Thyroid gland (tissue), 4 donors: ENCODE data around the gene GTPBP4.

Source experiments
- POLR2A ChIP-seq, 2 donors: fragments of 450-650 bp; IDR thresholded peaks; one replicate each; pipeline ENCODE4 v1.6.1; 2017; ENCODE audit warnings: antibody characterized with exemption in 2 of 2, mild to moderate bottlenecking in 2 of 2, moderate library complexity in 1 of 2
- TF ChIP-seq, protein P1 (sequence below), 6 experiments: fragments of 200-600 bp in 3 of 6; fragments of 450-650 bp in 3 of 6; sonication (generic) in 3 of 6; IDR thresholded peaks; one replicate each; pipeline ENCODE4 v1.5.1; 2016 to 2019; ENCODE audit warnings: antibody characterized with exemption in 6 of 6, mild to moderate bottlenecking in 2 of 6, inconsistent platforms in 1 of 6, moderate library complexity in 1 of 6

DNA sequence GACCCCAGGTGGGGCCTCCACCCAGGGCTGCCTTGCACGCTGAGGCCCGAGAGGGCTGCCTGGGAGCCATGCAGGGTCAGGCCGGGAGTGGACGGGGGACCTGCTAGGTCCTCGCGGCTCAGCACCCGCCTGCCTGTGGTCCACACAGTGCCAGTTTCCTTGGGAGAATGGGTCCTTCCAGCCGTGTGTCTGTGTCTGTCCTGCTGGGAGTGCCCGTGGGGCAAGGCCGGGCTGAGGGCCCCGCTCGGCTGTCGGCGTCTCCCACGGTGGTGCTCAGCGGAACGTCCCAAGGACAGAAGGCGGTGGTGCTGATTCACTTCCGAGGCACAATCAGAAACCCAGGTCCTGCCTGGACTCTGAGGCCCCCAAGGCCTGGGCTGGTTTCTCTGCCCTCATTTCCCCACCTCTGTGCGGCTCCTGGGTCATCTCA, 23.2 kb upstream of the GTPBP4 start:
- TF ChIP-seq, protein P1, sequence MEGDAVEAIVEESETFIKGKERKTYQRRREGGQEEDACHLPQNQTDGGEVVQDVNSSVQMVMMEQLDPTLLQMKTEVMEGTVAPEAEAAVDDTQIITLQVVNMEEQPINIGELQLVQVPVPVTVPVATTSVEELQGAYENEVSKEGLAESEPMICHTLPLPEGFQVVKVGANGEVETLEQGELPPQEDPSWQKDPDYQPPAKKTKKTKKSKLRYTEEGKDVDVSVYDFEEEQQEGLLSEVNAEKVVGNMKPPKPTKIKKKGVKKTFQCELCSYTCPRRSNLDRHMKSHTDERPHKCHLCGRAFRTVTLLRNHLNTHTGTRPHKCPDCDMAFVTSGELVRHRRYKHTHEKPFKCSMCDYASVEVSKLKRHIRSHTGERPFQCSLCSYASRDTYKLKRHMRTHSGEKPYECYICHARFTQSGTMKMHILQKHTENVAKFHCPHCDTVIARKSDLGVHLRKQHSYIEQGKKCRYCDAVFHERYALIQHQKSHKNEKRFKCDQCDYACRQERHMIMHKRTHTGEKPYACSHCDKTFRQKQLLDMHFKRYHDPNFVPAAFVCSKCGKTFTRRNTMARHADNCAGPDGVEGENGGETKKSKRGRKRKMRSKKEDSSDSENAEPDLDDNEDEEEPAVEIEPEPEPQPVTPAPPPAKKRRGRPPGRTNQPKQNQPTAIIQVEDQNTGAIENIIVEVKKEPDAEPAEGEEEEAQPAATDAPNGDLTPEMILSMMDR (IDR thresholded peaks at IDR 0.05) = no peak
- TF ChIP-seq POLR2A (IDR thresholded peaks at IDR 0.05) = no peak
